ENCODE data around the gene C1D. TPM values are rescaled to one million over a fixed set of nuclear protein-coding genes. Genes with fewer than 3 reads are reported as not detected.

The C1D gene
- total RNA-seq, 4 donors from 2014 or later = 2.2 to 71.8 (median 30.5) TPM

GRCh38 chr2:68046224-68046623 lies 16.6 kb downstream of the C1D start:
- DNase-seq = no peak
- Histone ChIP-seq H3K4me1 (peaks cover 0 to 3% (median 0%) of the 10 kb centered on the region in 4 donors), H3K27ac (no peak overlapping the region), H3K9me3 (no peaks in the 10 kb centered on the region), H3K27me3 (no peaks in the 10 kb centered on the region), H3K36me3 (peaks cover 0 to 8% (median 0%) of the 10 kb centered on the region in 4 donors), H3K4me3 (no peak overlapping the region)
- in situ Hi-C loops (cut with MboI; ENCODE audit: low pct_ligation_motif_present in 1 of 4, low pct_unique_long_range_greater_than_20kb in 1 of 4, low sequenced_read_pairs in 3 of 4) (loop anchor here in 1 of 4 donors (25.0 kb wide), 1 partner anchor 1609 kb away; the partner anchor contains the start of gene MEIS1), intact Hi-C loops (cut with DNase I; ENCODE audit: low total_unique reads) (no loop called here)
- TF ChIP-seq POLR2A (IDR thresholded peaks at IDR 0.05) (no peak), POLR2AphosphoS5 (IDR thresholded peaks at IDR 0.05) (no peak)
- TF ChIP-seq, protein P1, sequence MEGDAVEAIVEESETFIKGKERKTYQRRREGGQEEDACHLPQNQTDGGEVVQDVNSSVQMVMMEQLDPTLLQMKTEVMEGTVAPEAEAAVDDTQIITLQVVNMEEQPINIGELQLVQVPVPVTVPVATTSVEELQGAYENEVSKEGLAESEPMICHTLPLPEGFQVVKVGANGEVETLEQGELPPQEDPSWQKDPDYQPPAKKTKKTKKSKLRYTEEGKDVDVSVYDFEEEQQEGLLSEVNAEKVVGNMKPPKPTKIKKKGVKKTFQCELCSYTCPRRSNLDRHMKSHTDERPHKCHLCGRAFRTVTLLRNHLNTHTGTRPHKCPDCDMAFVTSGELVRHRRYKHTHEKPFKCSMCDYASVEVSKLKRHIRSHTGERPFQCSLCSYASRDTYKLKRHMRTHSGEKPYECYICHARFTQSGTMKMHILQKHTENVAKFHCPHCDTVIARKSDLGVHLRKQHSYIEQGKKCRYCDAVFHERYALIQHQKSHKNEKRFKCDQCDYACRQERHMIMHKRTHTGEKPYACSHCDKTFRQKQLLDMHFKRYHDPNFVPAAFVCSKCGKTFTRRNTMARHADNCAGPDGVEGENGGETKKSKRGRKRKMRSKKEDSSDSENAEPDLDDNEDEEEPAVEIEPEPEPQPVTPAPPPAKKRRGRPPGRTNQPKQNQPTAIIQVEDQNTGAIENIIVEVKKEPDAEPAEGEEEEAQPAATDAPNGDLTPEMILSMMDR (IDR thresholded peaks at IDR 0.05) = no peak

DNA sequence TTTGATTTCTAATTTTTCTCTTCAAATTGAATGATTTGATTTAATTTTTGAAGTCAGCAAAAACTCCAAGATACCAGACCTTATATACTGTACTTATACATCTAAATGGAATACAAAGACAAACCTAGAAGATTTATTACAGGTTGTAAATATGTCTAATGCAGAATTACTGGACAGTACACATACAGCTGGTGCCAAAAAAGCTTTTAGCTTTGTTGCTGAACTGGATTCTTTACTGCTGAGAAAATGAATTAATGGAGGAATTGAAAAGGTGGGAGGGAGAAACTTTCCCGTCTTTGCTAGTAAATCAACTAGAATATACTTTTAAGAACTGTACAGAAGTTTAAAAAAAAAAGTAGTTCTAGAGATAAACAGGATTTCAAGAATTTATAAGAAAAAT lies 17.5 kb downstream of the C1D start:
- H3K27me3 ChIP-seq = no peaks in the 10 kb centered on the region
- in situ Hi-C loops (cut with MboI; ENCODE audit: low pct_ligation_motif_present in 1 of 4, low pct_unique_long_range_greater_than_20kb in 1 of 4, low sequenced_read_pairs in 3 of 4) (loop anchor here in 1 of 4 donors (25.0 kb wide), 1 partner anchor 1608 kb away; the partner anchor contains the start of gene MEIS1), intact Hi-C loops (cut with DNase I; ENCODE audit: low total_unique reads) (no loop called here)
- H3K27ac ChIP-seq = no peak overlapping the region
- H3K4me3 ChIP-seq = no peak overlapping the region
- peaks cover 0 to 8% (median 0%) of the 10 kb centered on the region in 4 donors for H3K36me3 ChIP-seq
- 64 to 70% methylated on average over 1 of the region's 1 CpG for WGBS, 2 donors (ENCODE audit: low coverage in 1 of 2)
- H3K9me3 ChIP-seq = no peaks in the 10 kb centered on the region
- no peak for TF ChIP-seq POLR2A (IDR thresholded peaks at IDR 0.05)
- TF ChIP-seq POLR2AphosphoS5 (IDR thresholded peaks at IDR 0.05) = peak in 1 of 3 donors; percentile 11
- H3K4me1 ChIP-seq = peaks cover 0 to 3% (median 0%) of the 10 kb centered on the region in 4 donors
- DNase-seq = no peak

- intact Hi-C loops (cut with DNase I; ENCODE audit: low total_unique reads) = no loop called here
- in situ Hi-C loops (cut with MboI; ENCODE audit: low pct_ligation_motif_present in 1 of 4, low pct_unique_long_range_greater_than_20kb in 1 of 4, low sequenced_read_pairs in 3 of 4) = loop anchor here in 1 of 4 donors (25.0 kb wide), 1 partner anchor 1607 kb away; the partner anchor contains the start of gene MEIS1
- Histone ChIP-seq H3K36me3 (peaks cover 0 to 8% (median 0%) of the 10 kb centered on the region in 4 donors), H3K9me3 (no peaks in the 10 kb centered on the region), H3K27ac (no peak overlapping the region), H3K4me1 (peaks cover 0 to 3% (median 0%) of the 10 kb centered on the region in 4 donors), H3K27me3 (no peaks in the 10 kb centered on the region), H3K4me3 (no peak overlapping the region)
- 99 to 100% methylated on average over 2 to 6 of the region's 6 CpGs for WGBS, 2 donors (ENCODE audit: low coverage in 1 of 2)
- no peak for DNase-seq
- no peak for TF ChIP-seq POLR2A (IDR thresholded peaks at IDR 0.05)
- TF ChIP-seq, protein P1 (IDR thresholded peaks at IDR 0.05) = no peak
- no peak for TF ChIP-seq POLR2AphosphoS5 (IDR thresholded peaks at IDR 0.05)
Measured at GRCh38 chr2:68044099-68044498, 18.7 kb downstream of the C1D start.

- no peak overlapping the region for H3K4me3 ChIP-seq
- no peak for DNase-seq
- TF ChIP-seq, protein P1 (IDR thresholded peaks at IDR 0.05) = no peak
- TF ChIP-seq POLR2A (IDR thresholded peaks at IDR 0.05) (no peak), POLR2AphosphoS5 (IDR thresholded peaks at IDR 0.05) (no peak), EP300 (IDR thresholded peaks at IDR 0.05; ENCODE audit: low read depth) (no peak)
- H3K4me1 ChIP-seq = peaks cover 0 to 3% (median 0%) of the 10 kb centered on the region in 4 donors
- H3K36me3 ChIP-seq = peaks cover 0 to 8% (median 0%) of the 10 kb centered on the region in 4 donors
- intact Hi-C loops (cut with DNase I; ENCODE audit: low total_unique reads) (no loop called here), in situ Hi-C loops (cut with MboI; ENCODE audit: low pct_ligation_motif_present in 1 of 4, low pct_unique_long_range_greater_than_20kb in 1 of 4, low sequenced_read_pairs in 3 of 4) (loop anchor here in 1 of 4 donors (25.0 kb wide), 1 partner anchor 1606 kb away; the partner anchor contains the start of gene MEIS1)
- H3K9me3 ChIP-seq = no peaks in the 10 kb centered on the region
- H3K27me3 ChIP-seq = no peaks in the 10 kb centered on the region
- whole genome bisulfite sequencing, 2 donors (ENCODE audit: low coverage in 1 of 2) = 88 to 89% methylated on average over 3 of the region's 3 CpGs
- no peak overlapping the region for H3K27ac ChIP-seq
Measured at GRCh38 chr2:68043695-68044094, 19.1 kb downstream of the C1D start.

DNA sequence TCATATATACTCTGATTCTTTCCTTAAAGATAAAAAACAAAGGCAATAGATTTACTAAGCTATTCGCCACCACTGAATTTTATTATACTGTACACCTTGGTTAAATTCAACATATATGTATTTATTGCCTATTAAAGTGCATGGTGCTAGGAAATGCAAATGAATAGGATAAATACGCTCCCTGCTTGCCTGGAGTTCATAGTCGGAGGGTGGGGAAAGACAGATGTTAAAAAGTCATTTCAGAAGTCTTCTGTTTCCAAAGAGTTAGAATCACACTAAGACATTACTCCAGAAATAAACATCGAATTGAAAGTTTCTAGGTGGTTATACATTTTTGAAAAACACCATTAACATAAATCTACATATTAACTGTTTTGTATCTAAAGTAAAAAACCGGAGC lies 19.8 kb downstream of the C1D start:
- in situ Hi-C loops (cut with MboI; ENCODE audit: low pct_ligation_motif_present in 1 of 4, low pct_unique_long_range_greater_than_20kb in 1 of 4, low sequenced_read_pairs in 3 of 4) (loop anchor here in 1 of 4 donors (25.0 kb wide), 1 partner anchor 1606 kb away; the partner anchor contains the start of gene MEIS1), intact Hi-C loops (cut with DNase I; ENCODE audit: low total_unique reads) (no loop called here)
- no peak for TF ChIP-seq EP300 (IDR thresholded peaks at IDR 0.05; ENCODE audit: low read depth)
- TF ChIP-seq POLR2AphosphoS5 (IDR thresholded peaks at IDR 0.05) = no peak
- TF ChIP-seq POLR2A (IDR thresholded peaks at IDR 0.05) = no peak
- TF ChIP-seq, protein P1 (IDR thresholded peaks at IDR 0.05) = no peak
- no peak overlapping the region for H3K27ac ChIP-seq
- H3K4me3 ChIP-seq = no peak overlapping the region
- 88 to 94% methylated on average over 5 of the region's 5 CpGs for WGBS, 2 donors (ENCODE audit: low coverage in 1 of 2)
- H3K27me3 ChIP-seq = no peaks in the 10 kb centered on the region
- DNase-seq = no peak
- H3K4me1 ChIP-seq = peaks cover 0 to 3% (median 0%) of the 10 kb centered on the region in 4 donors
- no peaks in the 10 kb centered on the region for H3K9me3 ChIP-seq
- H3K36me3 ChIP-seq = peaks cover 0 to 8% (median 0%) of the 10 kb centered on the region in 4 donors
